Transverse colon (tissue), 4 donors: ENCODE data around the gene HS2ST1.

Experiments used
- CTCF ChIP-seq, 5 experiments: fragments of 200-600 bp in 3 of 5; fragments of 450-650 bp in 2 of 5; sonication (generic) in 3 of 5; IDR thresholded peaks; 1 replicate in 2 of 5; 2 replicates in 3 of 5; pipeline ENCODE4 v1.5.1; 2016 to 2017; ENCODE audit warnings: antibody characterized with exemption in 5 of 5, inconsistent platforms in 3 of 5, mild to moderate bottlenecking in 2 of 5, moderate library complexity in 1 of 5
- POLR2A ChIP-seq: fragments of 450-650 bp; IDR thresholded peaks from one replicate; pipeline ENCODE4 v1.6.1; 2016; ENCODE audit warnings: antibody characterized with exemption, mild to moderate bottlenecking, moderate library complexity
- POLR2AphosphoS5 ChIP-seq, 3 donors: sonication (generic); formaldehyde crosslinking; IDR thresholded peaks; one replicate each; pipeline ENCODE4 v1.6.1; 2016; ENCODE audit warnings: antibody characterized with exemption in 3 of 3

DNA sequence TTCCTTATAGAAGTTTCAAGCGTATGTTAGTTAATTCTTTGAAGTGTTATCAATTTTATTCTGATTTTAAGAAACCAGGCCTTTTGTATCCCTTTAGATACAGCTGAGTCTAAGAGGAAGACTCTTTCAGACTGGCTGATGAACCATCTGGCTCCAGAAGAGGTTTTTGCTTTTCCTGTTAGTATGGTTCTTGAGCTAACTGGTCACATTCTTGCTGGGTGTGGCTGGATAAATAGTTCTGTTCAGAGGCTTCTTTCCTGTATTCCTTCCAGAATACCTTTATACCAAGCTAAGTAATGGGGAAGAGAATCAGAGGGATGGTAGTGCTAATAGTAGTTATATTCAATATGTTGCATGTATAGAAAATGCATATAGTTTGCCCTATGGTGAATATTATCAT is 12.4 kb downstream of the HS2ST1 start:
- TF ChIP-seq CTCF (IDR thresholded peaks at IDR 0.05), result no peak
- no peak for TF ChIP-seq POLR2AphosphoS5 (IDR thresholded peaks at IDR 0.05)
- TF ChIP-seq POLR2A, result no peak
